Muscle layer of colon (tissue), 2 donors: ENCODE measurements around the gene MAPK10.

Experiments used
- H3K27ac ChIP-seq: one replicate; pipeline ENCODE4 v1.7.0; 2013; ENCODE audit warnings: low read depth, mild to moderate bottlenecking, low read length, moderate library complexity
- H3K27me3 ChIP-seq, 2 donors: one replicate each; pipeline ENCODE4 v1.7.0; 2013; ENCODE audit warnings: low read length in 2 of 2, mild to moderate bottlenecking in 2 of 2; ENCODE audit not compliant: insufficient read depth in 2 of 2, control insufficient read depth in 1 of 2
- H3K36me3 ChIP-seq: one replicate; pipeline ENCODE4 v1.7.0; 2013; ENCODE audit warnings: mild to moderate bottlenecking, low read length; ENCODE audit not compliant: insufficient read depth
- H3K4me1 ChIP-seq: one replicate; pipeline ENCODE4 v1.7.0; 2013; ENCODE audit warnings: mild to moderate bottlenecking, low read length; ENCODE audit not compliant: insufficient read depth
- H3K4me3 ChIP-seq, 2 donors: one replicate each; pipeline ENCODE4 v1.7.0; 2013; ENCODE audit warnings: low read length in 2 of 2, low read depth in 1 of 2, mild to moderate bottlenecking in 1 of 2, moderate library complexity in 1 of 2
- H3K9ac ChIP-seq: one replicate; pipeline ENCODE4 v1.7.0; 2013; ENCODE audit warnings: low read length
- H3K9me3 ChIP-seq: one replicate; pipeline ENCODE4 v1.7.0; 2013; ENCODE audit warnings: mild to moderate bottlenecking, low read length
- donor health status: abdominal sarcoma.
- donor health status: Adenocarcinoma of cecum.

MAPK10 gene

GRCh38 chr4:85942107-85942506 lies 417.7 kb downstream of the MAPK10 start:
- H3K27me3 ChIP-seq: no peaks in the 10 kb centered on the region
- H3K9me3 ChIP-seq: no peaks in the 10 kb centered on the region
- H3K36me3 ChIP-seq: no peaks in the 10 kb centered on the region
- H3K4me3 ChIP-seq: no peak overlapping the region
- H3K27ac ChIP-seq: no peak overlapping the region
- no peak overlapping the region for H3K9ac ChIP-seq
- H3K4me1 ChIP-seq: no peaks in the 10 kb centered on the region

- Histone ChIP-seq H3K4me3 (no peak overlapping the region), H3K27ac (no peak overlapping the region), H3K9me3 (no peaks in the 10 kb centered on the region), H3K9ac (no peak overlapping the region), H3K27me3 (no peaks in the 10 kb centered on the region), H3K36me3 (no peaks in the 10 kb centered on the region), H3K4me1 (no peaks in the 10 kb centered on the region)
Observed at GRCh38 chr4:85940151-85940550, 419.7 kb downstream of the MAPK10 start.
